GM18508 (cell line): ENCODE data around the gene C17orf78.
"Not testable (repeated sequence)": the region's sequence is repeated elsewhere in the genome, so short reads cannot be mapped to it uniquely, and the experiment has no call there.

ENCODE experiments used
- ATAC-seq: cut with Tn5 transposase; IDR thresholded peaks from one replicate; pipeline ENCODE4 v1.9.1; 2021; ENCODE audit warnings: moderate number of reproducible peaks; ENCODE audit not compliant: insufficient read depth, unreplicated experiment

The C17orf78 gene

DNA sequence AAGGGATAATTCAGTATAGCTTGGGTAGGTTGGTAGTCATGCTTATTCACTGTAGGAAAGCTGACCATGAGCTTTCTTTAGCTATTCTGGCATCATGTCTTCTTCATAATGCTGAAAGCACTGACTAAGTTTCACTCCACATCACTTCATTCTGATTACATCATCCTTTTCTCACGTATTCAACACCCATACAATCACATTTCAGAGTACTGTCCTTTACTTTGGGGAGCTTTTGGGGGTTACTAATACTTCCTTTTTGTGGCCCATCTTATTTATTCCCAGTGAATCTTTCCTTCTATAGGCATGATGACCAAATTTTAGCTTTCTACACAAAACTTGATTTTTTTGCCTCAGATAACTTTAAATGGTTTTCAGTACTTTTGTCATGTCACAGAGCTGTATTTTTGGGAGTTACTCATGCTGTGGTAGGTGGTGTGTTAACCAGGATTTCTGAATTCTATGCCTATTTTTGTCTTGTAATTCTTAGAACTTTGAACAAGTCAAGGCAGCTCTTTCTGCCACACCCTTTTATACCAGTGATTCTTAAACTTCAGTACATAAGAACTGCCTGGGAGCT is 54.4 kb downstream of the C17orf78 start:
- no peak for ATAC-seq

DNA sequence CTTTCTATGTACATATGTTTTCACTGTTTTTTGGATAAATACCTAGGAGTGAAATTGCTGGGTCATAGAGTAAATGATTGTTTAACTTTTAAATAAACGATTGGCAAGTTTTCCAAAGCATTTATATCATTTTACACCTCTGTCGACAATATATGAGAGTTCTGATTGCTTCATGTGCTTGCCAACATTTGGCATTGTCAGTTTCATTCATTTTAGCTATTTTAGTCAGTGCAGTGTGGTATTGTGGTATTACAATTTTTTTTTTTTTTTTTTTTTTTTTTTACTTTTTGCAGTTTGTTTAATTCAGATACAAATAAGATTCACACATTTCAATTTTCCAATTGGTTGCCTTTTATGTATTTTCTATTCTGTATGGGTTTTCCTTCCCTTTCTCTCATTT is 56.9 kb downstream of the C17orf78 start:
- ATAC-seq = no peak

DNA sequence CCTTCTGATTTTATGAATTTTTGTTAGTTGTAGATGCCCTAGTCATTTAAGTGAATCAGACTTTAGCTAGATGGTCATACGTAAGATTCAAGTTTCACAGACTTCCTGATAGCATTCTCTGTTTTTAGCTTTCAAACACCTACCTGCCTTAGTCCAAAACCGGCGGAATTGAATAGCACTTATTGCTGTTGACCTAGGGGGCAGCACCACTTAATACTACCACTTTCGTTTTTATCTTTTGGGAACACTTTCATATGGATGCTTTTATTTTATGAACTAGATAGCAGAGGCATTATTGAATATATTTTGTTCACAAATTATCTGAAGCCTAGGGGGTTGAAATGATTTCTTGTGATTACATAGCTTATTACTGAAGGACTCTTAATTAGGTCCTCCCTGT is 62.4 kb downstream of the C17orf78 start:
- ATAC-seq = no peak

DNA sequence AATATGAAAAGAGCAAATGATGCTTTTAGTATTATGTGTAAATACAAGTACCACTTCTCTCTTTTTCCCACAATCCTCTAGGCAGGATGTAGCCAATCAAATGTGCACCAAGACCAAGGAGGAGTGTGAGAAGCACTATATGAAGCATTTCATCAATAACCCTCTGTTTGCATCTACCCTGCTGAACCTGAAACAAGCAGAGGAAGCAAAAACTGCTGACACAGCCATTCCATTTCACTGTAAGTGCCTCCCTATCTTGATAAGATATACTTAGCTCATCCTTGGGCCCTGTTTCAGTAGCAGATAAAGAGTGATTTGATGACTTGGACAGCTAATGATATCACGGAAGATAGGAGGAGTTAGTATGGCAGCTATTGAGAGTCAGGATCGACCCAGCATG is 64.6 kb downstream of the C17orf78 start:
- ATAC-seq = no peak

DNA sequence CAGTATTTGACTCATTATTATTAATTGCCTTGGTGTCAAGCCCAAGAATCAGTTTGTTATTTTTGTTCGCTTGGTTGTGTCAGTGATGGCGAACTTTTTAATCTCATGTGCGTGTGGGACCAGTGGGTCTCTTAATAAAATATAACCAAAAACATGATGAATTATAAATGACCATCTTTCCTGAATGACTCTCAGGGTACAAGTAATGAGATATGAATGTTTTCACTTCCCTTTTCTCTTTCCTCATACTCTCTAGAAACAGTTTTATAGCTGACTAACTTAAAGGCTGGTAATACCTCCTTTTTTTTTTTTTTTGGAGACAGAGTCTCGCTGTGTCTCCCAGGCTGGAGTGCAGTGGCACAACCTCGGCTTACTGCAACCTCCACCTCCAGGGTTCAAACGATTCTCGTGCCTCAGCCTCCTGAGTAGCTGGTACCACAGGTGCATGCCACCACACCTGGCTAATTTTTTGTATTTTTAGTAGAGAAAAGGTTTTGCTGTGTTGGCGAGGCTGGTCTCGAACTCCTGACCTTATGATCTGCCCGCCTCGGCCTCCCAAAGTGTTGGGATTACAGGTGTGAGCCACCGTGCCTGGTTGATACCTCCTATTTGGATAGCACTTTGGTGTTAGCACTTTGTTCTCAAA is 65.7 kb downstream of the C17orf78 start:
- not testable (repeated sequence) for ATAC-seq
